HepG2 (cell line): Measurements from ENCODE around the gene FXN.

ENCODE experiments used
- FOXA1 ChIP-seq, 2 experiments: fragments of 450-650 bp in 1 of 2; sonication (generic) in 1 of 2; formaldehyde crosslinking in 1 of 2; IDR thresholded peaks; 2 replicates each; pipeline versions ENCODE4 v1.4.0 to v1.6.1; 2016 to 2020; ENCODE audit warnings: missing genetic modification reagents in 1 of 2
- KLF16 ChIP-seq, 2 experiments: sonication (generic) in 1 of 2; formaldehyde crosslinking in 1 of 2; IDR thresholded peaks; 2 replicates each; pipeline versions ENCODE4 v1.6.1 to v1.8.0; 2016 to 2023; ENCODE audit warnings: missing genetic modification reagents in 2 of 2, missing compliant biosample characterization in 1 of 2
- MYC ChIP-seq: sonication (generic); formaldehyde crosslinking; IDR thresholded peaks from 2 replicates; pipeline ENCODE4 v1.9.0; 2021; ENCODE audit warnings: missing genetic modification reagents, borderline replicate concordance
- POLR2A ChIP-seq, 2 experiments: IDR thresholded peaks; 2 replicates each; pipeline ENCODE4 v1.6.1; 2011; ENCODE audit warnings: low read depth in 2 of 2, low read length in 2 of 2, mild to moderate bottlenecking in 1 of 2, moderate library complexity in 1 of 2; ENCODE audit not compliant: insufficient read depth in 1 of 2
- RFX5 ChIP-seq: IDR thresholded peaks from 2 replicates; pipeline ENCODE4 v1.6.1; 2011; ENCODE audit warnings: low read depth, low read length, improper control_type of control experiment
- TAF1 ChIP-seq: sonication (generic); formaldehyde crosslinking; IDR thresholded peaks from 2 replicates; pipeline ENCODE4 v1.4.0; 2020; ENCODE audit warnings: missing genetic modification reagents
- ZBTB34 ChIP-seq: sonication (generic); formaldehyde crosslinking; IDR thresholded peaks from 2 replicates; pipeline ENCODE4 v1.8.0; 2022; ENCODE audit warnings: mild to moderate bottlenecking, missing genetic modification reagents
- ZNF121 ChIP-seq: sonication (generic); formaldehyde crosslinking; IDR thresholded peaks from 2 replicates; pipeline ENCODE4 v1.5.0; 2020; ENCODE audit warnings: mild to moderate bottlenecking, missing genetic modification reagents
- ZSCAN29 ChIP-seq: sonication (generic); formaldehyde crosslinking; conservative IDR thresholded peaks from 2 replicates; pipeline ENCODE4 v1.4.0; 2020; ENCODE audit warnings: mild to moderate bottlenecking, missing genetic modification reagents
- TF ChIP-seq, protein P1 (sequence below): sonication (generic); formaldehyde crosslinking; IDR thresholded peaks from 2 replicates; pipeline ENCODE4 v1.4.0; 2020; ENCODE audit warnings: missing genetic modification reagents
- TF ChIP-seq, protein P2 (sequence below), 2 experiments: fragments of 450-650 bp in 1 of 2; sonication (generic) in 1 of 2; formaldehyde crosslinking in 1 of 2; IDR thresholded peaks; 2 replicates each; pipeline versions ENCODE4 v1.6.1 to v1.8.0; 2016 to 2022; ENCODE audit warnings: antibody characterized with exemption in 1 of 2, mild to moderate bottlenecking in 1 of 2, missing genetic modification reagents in 1 of 2
- TF ChIP-seq, protein P3 (sequence below): sonication (generic); formaldehyde crosslinking; IDR thresholded peaks from 2 replicates; pipeline ENCODE4 v1.5.0; 2020; ENCODE audit warnings: mild to moderate bottlenecking, missing genetic modification reagents, moderate library complexity

GRCh38 chr9:69081261-69081660, 45.7 kb downstream of the FXN start:
- no peak for TF ChIP-seq RFX5
- TF ChIP-seq TAF1 (CRISPR knock-in tag), result no peak
- TF ChIP-seq ZSCAN29 (CRISPR knock-in tag), result no peak
- TF ChIP-seq, protein P1, sequence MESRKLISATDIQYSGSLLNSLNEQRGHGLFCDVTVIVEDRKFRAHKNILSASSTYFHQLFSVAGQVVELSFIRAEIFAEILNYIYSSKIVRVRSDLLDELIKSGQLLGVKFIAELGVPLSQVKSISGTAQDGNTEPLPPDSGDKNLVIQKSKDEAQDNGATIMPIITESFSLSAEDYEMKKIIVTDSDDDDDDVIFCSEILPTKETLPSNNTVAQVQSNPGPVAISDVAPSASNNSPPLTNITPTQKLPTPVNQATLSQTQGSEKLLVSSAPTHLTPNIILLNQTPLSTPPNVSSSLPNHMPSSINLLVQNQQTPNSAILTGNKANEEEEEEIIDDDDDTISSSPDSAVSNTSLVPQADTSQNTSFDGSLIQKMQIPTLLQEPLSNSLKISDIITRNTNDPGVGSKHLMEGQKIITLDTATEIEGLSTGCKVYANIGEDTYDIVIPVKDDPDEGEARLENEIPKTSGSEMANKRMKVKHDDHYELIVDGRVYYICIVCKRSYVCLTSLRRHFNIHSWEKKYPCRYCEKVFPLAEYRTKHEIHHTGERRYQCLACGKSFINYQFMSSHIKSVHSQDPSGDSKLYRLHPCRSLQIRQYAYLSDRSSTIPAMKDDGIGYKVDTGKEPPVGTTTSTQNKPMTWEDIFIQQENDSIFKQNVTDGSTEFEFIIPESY (CRISPR knock-in tag), result no peak
- TF ChIP-seq, protein P2, sequence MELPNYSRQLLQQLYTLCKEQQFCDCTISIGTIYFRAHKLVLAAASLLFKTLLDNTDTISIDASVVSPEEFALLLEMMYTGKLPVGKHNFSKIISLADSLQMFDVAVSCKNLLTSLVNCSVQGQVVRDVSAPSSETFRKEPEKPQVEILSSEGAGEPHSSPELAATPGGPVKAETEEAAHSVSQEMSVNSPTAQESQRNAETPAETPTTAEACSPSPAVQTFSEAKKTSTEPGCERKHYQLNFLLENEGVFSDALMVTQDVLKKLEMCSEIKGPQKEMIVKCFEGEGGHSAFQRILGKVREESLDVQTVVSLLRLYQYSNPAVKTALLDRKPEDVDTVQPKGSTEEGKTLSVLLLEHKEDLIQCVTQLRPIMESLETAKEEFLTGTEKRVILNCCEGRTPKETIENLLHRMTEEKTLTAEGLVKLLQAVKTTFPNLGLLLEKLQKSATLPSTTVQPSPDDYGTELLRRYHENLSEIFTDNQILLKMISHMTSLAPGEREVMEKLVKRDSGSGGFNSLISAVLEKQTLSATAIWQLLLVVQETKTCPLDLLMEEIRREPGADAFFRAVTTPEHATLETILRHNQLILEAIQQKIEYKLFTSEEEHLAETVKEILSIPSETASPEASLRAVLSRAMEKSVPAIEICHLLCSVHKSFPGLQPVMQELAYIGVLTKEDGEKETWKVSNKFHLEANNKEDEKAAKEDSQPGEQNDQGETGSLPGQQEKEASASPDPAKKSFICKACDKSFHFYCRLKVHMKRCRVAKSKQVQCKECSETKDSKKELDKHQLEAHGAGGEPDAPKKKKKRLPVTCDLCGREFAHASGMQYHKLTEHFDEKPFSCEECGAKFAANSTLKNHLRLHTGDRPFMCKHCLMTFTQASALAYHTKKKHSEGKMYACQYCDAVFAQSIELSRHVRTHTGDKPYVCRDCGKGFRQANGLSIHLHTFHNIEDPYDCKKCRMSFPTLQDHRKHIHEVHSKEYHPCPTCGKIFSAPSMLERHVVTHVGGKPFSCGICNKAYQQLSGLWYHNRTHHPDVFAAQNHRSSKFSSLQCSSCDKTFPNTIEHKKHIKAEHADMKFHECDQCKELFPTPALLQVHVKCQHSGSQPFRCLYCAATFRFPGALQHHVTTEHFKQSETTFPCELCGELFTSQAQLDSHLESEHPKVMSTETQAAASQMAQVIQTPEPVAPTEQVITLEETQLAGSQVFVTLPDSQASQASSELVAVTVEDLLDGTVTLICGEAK (IDR thresholded peaks at IDR 0.05), result no peak
- TF ChIP-seq, protein P2 (CRISPR knock-in tag; IDR thresholded peaks at IDR 0.05), result no peak
- TF ChIP-seq KLF16 (CRISPR knock-in tag; IDR thresholded peaks at IDR 0.05), result no peak
- TF ChIP-seq, protein P3, sequence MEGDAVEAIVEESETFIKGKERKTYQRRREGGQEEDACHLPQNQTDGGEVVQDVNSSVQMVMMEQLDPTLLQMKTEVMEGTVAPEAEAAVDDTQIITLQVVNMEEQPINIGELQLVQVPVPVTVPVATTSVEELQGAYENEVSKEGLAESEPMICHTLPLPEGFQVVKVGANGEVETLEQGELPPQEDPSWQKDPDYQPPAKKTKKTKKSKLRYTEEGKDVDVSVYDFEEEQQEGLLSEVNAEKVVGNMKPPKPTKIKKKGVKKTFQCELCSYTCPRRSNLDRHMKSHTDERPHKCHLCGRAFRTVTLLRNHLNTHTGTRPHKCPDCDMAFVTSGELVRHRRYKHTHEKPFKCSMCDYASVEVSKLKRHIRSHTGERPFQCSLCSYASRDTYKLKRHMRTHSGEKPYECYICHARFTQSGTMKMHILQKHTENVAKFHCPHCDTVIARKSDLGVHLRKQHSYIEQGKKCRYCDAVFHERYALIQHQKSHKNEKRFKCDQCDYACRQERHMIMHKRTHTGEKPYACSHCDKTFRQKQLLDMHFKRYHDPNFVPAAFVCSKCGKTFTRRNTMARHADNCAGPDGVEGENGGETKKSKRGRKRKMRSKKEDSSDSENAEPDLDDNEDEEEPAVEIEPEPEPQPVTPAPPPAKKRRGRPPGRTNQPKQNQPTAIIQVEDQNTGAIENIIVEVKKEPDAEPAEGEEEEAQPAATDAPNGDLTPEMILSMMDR (CRISPR knock-in tag), result no peak
- no peak for TF ChIP-seq ZNF121
- TF ChIP-seq ZBTB34 (CRISPR knock-in tag), result no peak
- no peak for TF ChIP-seq FOXA1 (IDR thresholded peaks at IDR 0.05)
- TF ChIP-seq FOXA1 (CRISPR knock-in tag; IDR thresholded peaks at IDR 0.05), result no peak
- TF ChIP-seq POLR2A (IDR thresholded peaks at IDR 0.05; ENCODE audit: insufficient read depth in 1 of 2, low read depth in 2 of 2, low read length in 2 of 2), result no peak
- no peak for TF ChIP-seq MYC (CRISPR knock-in tag)
